Uterus (tissue), 2 donors: ENCODE data around the gene CHCHD3.

Experiments used
- CTCF ChIP-seq, 4 experiments: fragments of 200-600 bp in 2 of 4; fragments of 450-650 bp in 2 of 4; sonication (generic) in 2 of 4; IDR thresholded peaks; one replicate each; pipeline ENCODE4 v1.5.1; 2016 to 2019; ENCODE audit warnings: antibody characterized with exemption in 4 of 4, mild to moderate bottlenecking in 2 of 4, moderate library complexity in 1 of 4
- POLR2A ChIP-seq, 2 donors: fragments of 450-650 bp; IDR thresholded peaks; one replicate each; pipeline ENCODE4 v1.6.1; 2016; ENCODE audit warnings: antibody characterized with exemption in 2 of 2, mild to moderate bottlenecking in 1 of 2, moderate library complexity in 1 of 2

GRCh38 chr7:132755538-132756483 is 326.1 kb downstream of the CHCHD3 start:
- TF ChIP-seq CTCF (IDR thresholded peaks at IDR 0.05) (no peak), POLR2A (IDR thresholded peaks at IDR 0.05) (no peak)
